NOMO-1 (cell line): ENCODE results near the gene FAM168A.
"Not testable (repeated sequence)": the region's sequence is repeated elsewhere in the genome, so short reads cannot be mapped to it uniquely, and the experiment has no call there.

Source experiments
- DNase-seq, 2 experiments: peaks; one replicate each; lab custom pipeline; 2025; ENCODE audit not compliant: unreplicated experiment in 2 of 2; lab: John Stamatoyannopoulos, UW

Gene FAM168A

GRCh38 chr11:73475549-73476095 lies 122.3 kb downstream of the FAM168A start:
- no peak for DNase-seq

- no peak for DNase-seq
Measured at GRCh38 chr11:73473252-73473651, 124.7 kb downstream of the FAM168A start.

DNA sequence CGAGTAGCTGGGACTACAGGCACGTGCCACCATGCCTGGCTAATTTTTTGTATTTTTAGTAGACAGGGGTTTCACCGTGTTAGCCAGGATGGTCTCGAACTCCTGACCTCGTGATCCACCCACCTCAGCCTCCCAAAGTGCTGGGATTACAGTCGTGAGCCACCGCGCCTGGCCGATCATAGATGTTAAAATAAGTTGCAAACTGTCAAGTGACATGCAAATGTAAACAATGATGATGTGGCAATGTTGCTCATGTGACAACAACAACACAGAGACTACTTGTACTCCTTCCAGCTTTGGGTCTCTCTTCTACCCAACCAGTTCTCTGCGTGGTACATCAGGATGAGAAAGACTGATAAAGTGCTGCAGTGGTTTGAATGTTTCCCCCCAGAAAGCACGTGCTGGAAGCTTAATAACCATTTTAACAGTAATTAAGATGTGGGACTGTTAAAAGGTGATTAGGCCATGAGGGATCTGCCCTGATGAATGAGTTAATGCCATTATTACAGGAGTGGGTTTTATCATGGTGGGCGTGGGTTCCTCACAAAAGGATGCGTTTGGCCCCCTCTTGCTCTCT lies 127.8 kb downstream of the FAM168A start:
- DNase-seq = not testable (repeated sequence)

GRCh38 chr11:73469401-73469800 lies 128.5 kb downstream of the FAM168A start:
- DNase-seq = no peak

DNA sequence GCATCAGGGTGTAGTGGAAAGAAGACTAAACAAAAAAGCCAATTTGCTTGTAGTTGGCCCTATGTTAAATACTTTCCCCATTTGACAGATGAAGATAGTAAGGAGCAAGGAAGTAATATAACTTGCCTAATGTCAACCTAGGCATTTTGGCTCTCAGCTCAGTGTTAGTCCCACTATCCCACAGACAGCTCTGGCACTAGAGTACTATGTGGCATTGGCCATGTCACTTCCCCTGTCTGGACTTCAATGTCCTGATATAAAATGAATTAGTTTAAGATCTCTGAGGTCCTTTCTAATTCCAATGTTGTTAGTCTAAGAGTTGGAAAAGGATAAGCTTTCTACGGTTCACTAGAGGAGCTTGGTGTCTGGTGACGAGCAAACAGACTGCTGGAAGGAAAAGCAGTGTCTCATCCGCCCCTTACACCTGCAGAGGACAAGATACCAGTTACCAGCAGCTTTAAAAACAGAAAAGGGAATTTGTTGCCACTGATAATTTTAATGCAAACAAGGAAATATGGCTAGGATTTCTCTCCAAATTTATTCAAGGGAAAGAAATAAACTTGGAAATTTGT lies 129.2 kb downstream of the FAM168A start:
- DNase-seq = no peak

DNA sequence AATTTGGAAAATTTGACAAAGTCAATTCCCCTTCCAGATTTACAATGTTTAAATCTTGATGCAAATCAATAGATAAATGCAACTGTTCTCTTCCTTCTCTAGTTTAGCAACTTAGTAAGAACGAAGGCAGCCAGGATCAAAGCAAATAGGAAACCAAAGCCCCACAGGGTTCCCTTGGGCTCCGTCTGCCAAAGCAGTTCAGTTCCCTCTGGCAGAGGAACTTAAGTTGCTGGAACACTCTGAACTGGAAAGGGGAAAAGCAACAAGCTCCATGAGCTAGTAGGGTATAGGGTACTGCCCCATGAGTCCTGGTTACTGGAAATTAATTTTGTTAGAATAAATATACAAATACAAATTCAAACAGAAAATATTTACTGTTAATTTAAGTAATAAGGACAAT lies 130.4 kb downstream of the FAM168A start:
- DNase-seq = no peak

GRCh38 chr11:73466643-73467042 lies 131.3 kb downstream of the FAM168A start:
- no peak for DNase-seq

- no peak for DNase-seq
Measured at GRCh38 chr11:73465871-73466270, 132.0 kb downstream of the FAM168A start.

GRCh38 chr11:73465023-73465675 lies 132.8 kb downstream of the FAM168A start:
- no peak for DNase-seq

- DNase-seq = no peak
Measured at GRCh38 chr11:73464347-73464746, 133.6 kb downstream of the FAM168A start.

GRCh38 chr11:73463359-73463758 lies 134.6 kb downstream of the FAM168A start:
- DNase-seq = no peak

- peak; percentile 57 to 92 for DNase-seq
Measured at GRCh38 chr11:73461964-73462363, 135.9 kb downstream of the FAM168A start.

- DNase-seq = no peak
Measured at GRCh38 chr11:73461335-73461840, 136.5 kb downstream of the FAM168A start.

DNA sequence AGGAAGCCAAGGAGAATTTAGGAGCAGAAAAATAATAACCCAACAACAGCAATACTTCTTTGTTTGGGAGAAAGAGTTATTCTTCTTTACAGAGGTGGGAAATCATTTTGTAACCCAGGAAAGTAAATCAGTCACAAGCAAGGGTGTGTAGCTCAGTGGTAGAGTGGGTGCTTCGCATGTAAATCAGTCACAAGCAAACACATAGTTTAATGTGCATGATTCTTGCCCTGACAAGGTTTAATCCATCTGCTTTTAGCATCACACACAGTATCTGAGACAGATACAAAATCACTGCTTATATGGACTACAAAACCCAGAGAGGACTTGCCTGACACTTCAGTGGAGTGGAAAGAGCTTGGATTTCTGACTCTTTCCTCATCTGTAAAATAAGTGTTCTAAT lies 139.7 kb downstream of the FAM168A start:
- DNase-seq = no peak

- DNase-seq = no peak
Measured at GRCh38 chr11:73454987-73455386, 142.9 kb downstream of the FAM168A start.

DNA sequence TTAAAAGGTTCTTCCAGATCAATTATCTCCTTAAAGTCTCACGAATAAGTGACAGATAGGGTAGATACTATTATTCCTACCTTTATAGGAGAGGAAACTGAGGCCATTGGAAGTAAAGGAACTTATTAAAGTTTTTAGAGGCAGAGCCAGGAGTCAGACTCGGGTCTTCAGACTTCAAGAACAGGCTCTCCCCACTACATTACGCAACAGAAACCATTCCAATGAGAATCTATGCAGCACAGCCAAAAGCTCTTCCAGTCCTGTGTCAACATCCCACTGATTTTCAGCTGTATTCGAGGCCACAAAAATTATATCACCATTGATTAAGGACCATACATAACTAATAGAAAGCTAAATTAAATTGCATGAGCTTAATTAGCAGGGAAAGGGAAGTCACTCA lies 144.3 kb downstream of the FAM168A start:
- DNase-seq = no peak

GRCh38 chr11:73452726-73453125 lies 145.2 kb downstream of the FAM168A start:
- DNase-seq = no peak

DNA sequence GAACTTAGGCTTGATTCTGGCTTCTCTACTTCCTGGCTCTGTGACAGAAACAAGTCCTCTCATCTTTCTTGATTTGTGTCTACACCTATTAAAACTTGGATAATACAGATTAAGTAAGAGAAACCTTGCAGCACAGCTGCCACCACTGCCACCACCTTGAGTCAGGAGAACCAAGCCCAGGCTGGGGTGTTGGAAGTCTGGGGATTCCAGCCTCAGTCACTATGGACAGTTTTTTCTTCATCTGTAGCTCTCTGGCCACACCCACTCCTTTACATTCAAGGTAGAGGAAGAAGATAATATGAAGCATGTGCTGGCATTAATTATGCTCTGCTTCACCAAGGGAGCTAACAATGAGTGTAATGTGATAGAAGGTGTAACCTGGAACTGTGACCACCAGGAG lies 146.0 kb downstream of the FAM168A start:
- DNase-seq = no peak

DNA sequence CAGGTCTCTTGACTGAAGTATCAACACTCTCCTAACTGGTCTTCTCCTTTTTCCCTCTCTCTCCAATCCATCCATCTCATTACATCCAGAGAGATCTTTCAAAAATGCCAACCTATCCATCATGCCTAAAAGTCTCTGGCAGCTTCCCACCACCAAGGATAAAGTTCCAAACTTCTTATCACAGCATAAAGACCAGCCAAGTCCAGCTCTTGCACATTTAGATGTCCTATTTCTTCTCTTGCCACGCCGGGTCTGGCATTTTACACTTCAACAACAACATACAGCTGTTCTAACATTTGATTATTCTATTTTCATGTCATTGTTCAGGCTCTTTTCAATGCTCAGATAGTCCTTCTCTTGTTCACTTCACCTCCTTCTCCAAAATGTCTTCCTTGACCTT lies 151.1 kb downstream of the FAM168A start:
- DNase-seq = no peak

DNA sequence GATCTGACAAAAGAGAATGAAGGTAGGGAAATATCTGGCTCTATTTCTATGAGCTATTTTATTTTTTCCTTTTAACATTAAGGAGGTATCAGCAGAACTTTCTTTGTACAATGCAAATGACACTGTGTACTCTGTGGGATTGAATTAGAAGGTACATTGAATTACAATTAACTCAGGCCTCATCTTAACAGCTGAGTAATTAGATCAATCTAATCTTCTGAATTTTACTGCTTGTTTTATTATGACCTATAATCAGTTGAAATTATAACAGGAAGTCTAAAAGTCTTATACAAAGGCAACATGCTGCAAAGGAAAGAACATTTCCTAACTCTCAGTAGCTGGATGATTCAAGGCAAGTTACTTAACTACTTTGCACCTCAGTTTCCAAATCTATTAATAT lies 151.9 kb downstream of the FAM168A start:
- peak in 1 of 2 experiments; percentile 29 for DNase-seq

DNA sequence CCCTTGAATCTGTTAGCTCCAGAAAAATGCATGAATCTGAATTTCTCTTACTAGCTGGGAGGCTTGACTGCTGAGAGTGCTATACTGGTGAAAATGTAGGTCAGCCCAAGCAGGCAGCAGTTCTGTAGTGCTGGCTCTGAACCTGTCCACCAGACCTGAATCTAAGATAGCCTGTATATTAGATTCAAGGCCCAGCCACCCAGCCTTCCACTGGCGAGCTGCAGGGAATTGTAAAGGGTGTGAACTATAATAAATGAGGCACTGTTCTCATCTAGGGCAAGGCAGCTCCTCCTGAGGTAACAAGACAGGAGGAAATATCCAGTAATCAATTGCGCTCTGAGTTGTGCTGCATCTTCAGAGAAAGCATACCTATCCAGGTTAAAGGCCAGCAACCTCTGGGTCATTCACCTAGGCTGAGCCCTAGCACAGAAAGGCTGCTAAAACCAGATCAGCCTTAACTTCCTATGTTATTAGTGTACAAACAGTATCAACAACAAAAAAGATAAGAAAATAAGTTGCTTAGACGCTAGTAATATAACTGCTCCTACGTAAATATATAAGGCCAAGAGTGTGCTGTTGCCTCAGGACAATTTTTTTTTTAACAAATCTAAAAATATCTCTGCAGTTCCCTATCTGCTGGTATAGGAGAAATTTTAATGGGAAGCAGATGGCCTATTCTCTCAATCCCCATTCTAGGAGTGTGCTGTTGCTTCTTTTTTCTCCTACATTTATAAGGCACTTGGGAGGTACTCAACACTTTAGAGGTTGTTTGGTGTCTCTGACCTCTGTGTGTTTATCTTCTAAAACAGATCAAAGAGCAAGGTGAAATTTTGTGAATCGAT lies 158.7 kb downstream of the FAM168A start:
- no peak for DNase-seq
